HG03060 (cell line): Measurements from ENCODE around the gene DENND1A.
"Not testable (repeated sequence)": the region's sequence is repeated elsewhere in the genome, so short reads cannot be mapped to it uniquely, and the experiment has no call there.

Source experiments
- ATAC-seq: cut with Tn5 transposase; IDR thresholded peaks from one replicate; pipeline ENCODE4 v1.9.1; 2021; ENCODE audit warnings: low read depth, moderate number of reproducible peaks; ENCODE audit not compliant: unreplicated experiment

DENND1A gene

DNA sequence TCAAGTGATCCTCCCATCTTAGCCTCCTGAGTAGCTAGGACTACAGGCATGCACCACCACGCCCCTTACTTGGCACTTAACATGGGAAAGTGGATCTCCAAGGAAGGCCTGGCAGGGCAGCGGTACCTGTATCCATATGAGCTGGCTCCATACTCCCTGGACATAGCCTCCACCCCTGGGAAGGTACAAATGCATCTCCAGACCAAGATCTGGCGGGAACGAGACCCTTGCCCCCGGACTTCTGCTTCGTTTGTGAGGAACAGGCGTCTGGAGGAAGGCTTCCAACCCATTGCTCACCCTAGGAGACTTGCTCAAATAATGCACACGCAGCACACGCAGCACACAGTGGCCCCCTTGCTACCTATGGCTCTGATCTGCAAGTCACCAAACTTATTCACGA lies 518.7 kb downstream of the DENND1A start:
- ATAC-seq = no peak

DNA sequence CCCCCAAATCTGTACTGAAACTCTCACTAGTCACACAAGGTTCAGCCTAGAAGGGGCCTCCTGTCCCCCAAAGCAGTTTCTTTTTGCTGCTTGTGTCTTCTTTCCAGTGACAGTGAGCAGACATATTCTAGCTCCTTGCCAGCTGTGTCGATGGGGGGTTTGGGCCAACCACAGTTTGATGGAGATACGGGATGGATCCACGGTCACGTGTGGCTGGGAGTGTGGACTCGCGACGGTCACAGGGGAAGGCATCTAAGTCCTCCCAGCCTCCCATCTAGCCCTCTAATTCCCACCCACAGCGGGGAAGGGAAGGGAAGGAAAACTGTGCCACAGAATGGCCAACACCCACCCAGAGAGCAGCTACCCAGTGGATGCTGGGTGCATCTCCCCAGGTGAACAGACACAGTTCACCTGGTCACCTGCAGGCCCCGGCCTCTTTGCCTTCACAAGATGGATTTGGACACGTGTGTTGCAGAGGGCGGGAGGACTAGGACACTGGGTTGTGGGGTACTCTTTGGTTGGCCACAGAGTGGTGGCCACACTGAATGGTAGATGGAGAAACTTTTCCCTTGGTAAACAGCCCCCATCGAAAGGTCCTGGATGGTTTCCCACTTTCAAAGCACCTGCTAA lies 519.5 kb downstream of the DENND1A start:
- no peak for ATAC-seq

DNA sequence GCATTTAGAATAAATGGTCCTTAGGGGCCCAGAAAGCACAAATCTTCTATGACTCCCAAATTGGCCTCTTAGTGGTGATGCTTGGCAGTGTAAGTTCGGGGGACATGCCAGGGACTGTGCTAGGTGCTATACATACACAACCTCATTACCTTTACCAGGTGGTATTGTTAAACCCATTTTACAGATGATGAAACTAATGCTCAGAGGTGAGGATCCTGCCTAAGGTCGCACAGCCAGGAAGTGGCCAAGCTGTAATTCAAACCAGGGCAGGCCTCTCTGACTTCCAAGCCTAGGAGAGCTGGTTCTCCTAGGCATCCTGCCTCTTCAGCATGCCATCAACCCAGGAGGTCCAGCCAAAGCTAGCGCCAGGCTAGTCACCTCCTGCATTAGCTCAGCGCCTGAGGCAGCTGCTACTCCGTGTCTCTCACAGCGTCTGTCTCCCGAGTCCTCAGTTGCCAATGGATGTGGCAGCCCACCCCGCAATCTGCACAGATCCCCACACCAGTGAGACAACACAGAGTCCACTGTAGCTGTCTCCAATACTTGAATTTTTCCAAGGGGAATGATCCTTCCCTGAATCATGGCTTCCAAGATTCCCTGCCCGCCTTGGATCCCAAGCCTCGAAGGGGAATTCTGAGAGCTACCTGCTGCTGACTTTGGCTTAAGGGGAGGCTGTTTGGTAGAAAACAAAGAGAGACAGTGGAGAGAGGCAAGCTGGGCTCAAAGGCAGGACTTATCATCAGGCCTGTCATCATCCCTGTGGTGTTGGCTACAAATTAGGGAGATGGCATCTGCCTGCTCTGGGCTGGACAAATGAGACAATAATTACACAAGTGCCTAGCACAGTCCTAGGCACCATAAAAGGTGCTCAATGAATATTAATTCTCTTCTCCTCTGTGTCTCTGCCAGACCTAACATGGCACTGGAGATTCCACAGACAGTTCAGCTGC lies 521.3 kb downstream of the DENND1A start:
- ATAC-seq = no peak

DNA sequence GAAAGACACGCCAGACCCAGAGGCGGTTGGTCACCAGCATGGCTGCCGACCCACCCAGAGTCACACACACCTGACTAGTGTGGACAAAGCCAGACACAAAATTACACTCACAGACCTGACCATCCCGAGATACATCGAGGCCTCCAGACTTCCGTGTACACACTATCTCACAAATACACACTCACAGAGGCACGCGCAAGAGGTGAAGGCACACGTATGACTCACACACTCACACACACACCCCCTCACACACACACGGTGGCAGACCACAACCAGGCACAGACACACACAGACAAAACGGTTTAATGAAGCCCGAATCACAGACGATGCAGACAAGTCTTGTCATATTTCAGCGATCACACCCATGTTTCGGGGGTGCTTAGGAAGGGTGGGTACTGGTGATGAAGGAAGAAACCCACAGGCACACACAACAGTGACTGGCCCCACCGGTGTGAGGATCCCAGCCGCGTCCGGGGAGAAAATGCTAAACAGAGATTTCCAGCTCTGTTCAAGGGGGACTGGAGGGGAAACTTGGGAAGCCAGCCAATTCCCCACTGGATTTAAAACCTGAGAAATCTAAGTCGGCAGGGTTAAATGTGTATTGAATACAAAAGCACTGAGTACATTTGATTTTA lies 522.6 kb downstream of the DENND1A start:
- ATAC-seq = no peak

DNA sequence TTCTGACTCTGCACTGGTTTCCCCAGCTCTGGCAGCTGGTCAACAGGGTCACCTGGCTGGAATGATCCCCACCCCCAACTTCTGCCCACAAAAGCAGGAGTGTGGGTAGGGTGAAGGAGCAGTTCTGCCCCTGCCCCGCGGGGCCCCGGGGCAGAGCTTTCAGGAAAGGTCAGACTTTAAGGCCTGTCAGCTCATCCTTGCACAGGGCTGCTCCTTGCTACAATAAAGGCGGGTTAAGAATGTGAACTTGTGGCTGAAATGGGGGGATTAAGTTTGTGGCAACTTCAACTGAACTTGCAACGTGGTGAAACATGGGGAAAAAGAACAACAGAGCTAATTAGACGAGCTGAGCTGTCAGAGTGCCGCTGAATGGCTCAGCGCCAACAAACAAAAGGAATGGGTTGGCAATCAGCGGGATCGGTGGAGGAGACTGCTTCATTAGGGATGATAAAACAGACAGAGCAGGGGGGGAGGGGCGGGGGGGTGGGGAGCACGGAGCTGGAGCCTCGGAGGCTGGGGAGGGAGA lies 523.2 kb downstream of the DENND1A start:
- ATAC-seq = no peak

DNA sequence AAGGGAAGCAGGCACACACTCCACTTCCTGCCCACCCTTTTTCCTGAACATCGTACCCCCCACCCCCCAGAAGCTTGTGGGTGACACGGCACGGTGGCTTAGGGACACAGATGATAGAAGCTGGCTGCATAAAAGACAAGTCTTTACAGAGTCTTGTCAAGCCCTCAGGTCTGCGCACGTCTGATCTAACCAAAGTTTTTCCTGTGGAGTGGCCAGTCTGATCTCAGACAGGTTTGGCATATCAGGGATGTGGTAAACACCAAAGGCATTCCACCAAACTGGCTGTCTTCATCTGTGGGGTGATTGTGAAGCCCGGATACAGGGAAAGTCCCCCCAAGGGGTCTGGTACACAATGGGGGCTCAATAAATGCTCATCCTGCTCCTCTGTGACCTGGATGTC lies 523.9 kb downstream of the DENND1A start:
- ATAC-seq = no peak

DNA sequence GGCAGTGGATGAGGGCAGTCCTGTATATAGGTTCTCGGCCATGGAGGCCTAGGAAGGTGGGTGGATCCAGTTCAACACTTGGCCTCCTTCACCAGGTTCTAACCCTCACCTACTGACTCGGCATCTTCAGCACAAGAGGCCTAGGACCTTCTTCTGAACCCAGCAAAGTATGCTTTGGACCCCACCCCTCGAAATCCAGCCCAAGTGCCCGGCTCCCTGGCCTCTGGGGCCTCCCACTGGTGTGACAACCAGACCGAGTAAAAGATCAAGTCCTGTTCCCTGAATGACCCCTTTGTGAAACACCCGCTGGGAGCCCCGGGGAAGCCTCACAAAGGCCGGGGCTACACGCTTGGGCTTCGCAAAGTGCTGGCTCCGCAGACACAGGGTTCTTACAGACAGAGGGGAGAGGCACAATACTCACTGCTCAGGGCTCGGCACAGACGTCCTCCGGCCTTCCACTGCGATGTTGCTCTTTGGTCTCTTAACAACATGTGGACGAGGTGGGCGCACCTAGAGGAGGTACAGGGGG lies 526.9 kb downstream of the DENND1A start:
- ATAC-seq = no peak

DNA sequence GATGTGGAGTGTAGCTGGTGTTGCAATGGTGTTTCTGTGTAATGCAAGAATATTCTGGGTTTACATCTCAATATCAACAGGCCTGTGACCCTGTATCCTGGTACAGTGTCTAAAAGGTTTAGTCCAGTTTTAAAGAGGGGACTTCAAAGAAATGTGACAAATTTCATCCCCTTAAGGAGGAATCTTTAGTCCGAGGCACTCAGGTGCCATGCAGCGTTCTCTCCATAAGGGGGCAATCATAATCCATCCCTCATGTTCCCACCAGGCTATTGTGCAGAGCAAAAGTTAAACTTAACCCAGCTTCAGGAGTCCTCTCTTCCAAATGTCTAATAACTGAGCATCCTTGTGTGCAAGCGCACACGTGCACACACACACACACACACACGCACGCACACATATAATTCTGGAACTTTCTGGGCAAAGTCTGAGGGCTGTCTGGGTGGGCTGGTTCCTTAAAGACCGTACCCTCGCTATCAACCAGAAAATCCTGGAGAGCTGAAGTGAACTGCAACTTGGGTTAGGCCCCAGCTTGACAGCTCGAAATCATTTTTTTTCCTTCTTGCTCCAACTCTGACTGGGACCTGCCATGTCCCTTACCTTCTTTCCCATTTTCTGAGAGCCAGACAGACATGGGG lies 527.9 kb downstream of the DENND1A start:
- ATAC-seq = no peak

DNA sequence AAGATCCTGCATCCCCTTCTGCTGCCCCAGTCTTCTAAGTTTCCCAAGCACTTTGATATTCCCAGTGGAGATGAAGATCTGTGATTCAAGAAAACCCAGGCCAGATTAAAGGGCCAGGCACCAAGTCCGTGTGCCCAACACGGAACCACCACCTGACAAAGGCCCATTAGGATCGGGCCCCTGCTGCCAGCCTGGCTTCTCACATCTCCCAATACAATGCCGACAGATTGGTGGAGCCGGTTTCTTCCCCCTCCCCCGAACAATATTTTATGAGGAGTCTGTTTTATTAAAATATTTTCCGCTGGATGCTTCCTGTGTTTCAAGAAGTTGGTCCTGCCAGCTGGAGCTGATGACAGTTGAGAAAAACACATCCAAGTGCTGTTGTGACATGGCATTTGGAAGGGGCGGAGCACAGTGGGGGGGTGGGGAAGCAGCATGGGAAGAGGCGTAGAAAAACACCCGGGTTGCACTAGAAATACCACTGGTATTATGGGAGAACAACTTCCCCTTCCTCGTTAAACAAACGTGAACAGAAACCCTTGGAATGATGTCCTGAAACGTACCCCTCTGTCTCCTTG lies 528.9 kb downstream of the DENND1A start:
- no peak for ATAC-seq

DNA sequence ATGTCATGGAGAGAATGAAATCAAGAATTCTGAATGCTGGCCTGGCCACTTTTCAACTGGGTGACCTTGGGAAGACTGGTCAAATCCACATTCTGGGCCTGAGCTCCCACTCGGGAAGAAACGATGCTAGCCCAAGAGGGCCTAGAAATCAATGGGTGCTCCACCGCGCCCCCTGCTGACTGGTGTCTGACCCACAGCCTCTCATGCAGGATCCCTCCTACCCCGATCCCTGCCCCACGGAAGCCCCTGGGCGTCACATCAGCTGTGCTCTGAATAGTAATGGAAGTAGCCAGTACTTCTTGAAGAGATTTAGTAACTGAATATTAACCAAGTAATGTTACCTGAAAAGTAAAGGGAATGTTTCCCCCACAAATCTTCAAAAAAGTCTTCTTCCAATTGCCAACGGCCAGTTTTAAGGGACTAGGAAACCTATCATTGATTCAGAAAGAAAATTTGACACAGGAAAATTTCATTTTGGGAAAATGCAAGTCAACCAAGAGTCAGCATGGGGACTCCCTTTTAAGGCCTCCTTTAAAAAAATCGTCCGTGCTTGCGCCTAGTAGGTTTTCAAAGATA lies 530.0 kb downstream of the DENND1A start:
- no peak for ATAC-seq

DNA sequence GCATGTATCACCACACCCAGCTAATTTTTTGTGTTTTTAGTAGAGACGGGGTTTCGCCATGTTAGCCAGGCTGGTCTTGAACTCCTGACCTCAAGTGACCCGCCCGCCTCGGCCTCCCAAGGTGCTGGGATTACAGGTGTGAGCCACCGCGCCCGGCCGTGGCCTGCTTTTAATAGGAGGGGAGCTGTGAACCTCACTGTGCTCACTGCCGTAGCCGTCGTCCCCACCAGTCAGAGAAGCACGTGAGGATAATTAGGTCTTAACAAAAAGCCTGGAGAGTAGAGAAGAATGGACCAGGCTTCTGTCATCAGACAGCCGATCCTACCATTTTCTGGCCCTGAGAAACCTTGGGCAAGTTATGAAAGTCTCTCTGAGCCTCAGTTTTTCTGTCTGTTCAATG lies 531.0 kb downstream of the DENND1A start:
- ATAC-seq = not testable (repeated sequence)

DNA sequence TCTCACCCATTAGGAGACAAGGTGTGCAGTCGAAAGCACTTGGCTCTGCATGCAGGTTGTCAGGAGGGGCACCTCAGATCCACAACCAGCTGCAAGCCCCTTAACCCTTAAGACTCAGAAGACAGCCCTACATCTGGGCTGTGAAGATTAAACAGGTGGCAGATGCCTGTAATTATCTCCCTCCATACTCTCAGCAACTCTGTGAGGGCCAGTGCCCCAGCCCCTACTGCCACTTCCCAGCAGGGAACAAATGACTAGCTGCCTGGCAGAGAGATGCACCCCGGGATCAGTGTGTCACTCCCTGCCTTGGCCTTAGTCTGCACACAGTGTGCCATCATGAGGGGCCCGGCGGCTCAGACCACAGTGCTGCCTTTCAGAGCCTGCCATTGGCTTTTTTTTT lies 532.0 kb downstream of the DENND1A start:
- no peak for ATAC-seq

DNA sequence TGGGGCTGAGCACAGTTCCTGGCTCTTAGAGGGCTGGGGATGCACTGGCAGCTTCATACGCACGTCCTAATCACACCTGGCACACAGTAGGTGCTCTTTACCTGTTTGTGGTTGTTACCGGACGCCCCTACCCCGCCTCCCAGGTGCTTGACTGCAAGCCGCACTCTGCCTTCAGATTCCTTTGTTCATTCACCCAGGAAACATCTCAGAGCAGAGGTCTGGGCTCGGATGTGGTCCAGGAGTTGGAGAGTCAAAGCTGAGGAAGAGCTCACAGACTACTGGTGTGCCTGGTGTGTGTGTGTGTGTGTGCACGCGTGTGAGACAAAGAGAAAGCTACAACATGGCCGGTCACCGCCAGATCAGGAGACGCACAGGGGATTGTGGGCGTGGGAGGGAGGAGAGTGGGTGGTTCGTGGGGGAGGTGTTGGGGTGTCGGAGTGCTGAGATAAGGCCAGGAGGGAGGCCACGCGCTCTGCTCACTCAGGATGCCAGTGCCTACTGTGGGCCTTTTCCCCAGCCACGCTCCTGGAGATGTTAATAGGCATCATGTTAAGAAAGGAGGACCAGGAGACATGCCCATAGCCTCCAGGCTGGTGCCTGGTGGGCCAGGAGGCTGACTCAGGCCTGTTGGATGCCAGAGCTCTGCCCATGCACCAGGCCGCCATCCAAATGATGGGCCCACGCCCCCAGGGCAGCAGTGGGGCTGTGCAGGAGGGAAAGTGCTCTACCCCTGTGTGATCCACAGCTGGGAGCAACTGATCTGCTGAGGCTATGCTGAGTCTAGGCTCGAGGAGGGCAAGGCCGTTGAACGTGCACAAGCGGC lies 534.0 kb downstream of the DENND1A start:
- no peak for ATAC-seq

DNA sequence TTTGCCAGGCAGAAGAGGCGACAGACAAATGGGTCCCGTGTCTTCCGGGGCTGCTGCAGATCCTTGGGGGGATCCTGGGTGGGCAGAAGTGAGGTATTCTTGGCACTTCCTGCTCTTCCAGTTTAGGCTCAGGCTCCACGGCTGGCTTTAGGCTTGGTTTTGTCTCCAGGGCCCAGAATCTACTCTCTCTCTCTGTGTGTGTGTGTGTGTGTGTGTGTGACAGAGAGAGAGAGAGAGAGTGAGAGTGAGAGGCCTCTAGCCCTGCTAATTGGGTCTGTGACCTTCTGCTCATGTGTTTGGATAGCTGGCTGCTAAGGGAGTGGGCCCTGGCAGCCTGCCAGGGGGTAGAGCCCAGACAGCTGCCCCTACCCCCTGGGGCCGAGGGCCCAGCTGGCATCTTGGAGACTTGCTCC lies 534.6 kb downstream of the DENND1A start:
- ATAC-seq = no peak

DNA sequence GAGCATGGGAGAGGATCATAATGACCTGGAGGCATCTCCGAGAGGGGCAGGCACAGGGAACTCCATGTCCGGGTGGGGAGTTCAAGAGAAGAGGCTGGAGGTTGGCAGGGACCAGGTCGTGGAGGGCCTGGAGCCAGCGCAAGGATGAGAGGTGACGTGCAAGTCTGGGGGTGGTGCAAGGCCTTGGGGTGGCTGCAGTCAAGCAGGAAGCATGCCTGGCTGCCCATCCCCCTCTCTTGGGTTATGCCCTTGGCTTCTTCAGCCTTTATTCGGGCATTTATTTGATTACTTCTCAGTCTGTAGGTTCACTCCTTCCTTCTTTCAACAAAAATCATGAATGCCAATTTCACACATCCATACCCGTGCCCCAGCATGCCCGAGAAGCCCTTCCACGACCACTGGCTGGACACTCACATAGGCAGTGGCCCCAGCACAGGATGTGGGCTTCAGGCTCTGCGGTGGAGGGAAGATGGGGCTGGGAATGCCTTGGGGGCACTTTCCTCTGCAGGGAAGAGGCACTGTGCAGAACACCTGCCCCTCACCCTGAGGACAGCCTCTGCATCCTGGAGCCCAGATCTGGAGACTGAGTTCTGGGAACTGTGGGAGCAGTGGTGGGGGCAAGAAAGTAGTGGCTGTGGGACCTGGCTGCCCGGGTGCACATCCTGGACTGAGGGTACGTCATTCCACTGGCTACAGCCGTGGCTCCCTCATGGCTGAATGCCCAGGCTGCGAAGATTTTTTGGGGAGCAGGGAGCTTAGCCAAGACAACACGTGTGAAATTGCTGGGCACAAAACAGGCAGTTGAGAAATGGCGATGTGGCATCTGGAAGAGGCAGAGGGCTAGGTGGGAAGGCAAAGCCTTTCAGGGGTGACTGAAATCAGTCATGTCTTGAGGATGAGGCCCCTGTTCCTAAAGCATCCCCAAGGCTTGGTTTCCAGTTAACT lies 535.4 kb downstream of the DENND1A start:
- ATAC-seq = no peak

DNA sequence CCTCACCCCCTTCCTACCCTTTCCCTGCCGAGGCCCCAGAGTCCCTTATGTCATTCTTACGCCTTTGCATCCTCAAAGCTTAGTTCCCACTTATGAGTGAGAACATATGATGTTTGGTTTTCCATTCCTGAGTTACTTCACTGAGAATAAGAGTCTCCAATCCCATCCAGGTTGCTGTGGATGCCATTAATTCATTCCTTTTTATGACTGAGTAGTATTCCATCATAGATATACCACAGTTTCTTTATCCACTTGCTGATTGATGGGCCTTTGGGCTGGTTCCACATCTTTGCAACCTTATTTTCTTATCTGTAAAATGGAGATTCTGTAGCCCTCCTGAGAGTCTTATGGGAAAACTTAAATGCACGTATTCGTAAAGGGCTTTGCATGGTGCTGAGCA lies 537.1 kb downstream of the DENND1A start:
- ATAC-seq = no peak

DNA sequence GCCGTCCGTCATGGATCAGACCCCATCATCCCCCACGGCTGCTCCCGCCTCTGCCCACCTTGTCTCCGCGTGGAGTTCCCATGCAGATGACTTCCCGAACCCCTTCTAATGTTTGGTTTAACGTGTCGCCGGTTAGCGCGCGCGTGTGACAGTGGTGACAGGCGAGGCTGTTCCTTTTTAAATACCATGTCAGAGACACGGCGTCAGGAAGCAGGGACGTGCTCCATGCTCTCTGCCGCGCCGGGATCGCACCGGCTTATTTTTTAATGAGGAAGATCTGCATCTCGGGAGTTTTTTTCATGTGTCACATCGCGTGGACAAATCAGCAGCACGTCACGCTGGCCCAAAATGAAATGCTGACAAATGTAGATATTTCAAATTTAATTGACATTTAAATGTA lies 538.0 kb downstream of the DENND1A start:
- ATAC-seq = no peak

DNA sequence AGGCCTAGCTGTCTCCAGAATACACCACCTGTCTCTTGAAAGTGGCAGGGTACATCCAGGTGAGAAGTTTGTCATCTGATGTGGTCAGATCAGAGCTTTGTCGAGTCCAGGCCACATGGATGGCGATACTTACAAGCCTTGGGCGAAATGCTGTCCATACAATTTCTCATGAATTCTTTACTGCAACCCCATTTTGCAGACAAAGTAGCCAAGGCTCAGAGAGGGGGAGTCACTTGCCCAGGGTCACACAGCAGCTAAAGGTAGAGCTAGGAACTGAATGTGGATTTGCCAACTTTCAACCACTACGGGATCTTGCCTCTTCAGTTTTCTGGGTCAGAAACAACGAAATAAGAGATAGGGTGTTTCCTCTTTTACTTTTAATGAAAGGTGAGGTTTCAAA lies 538.7 kb downstream of the DENND1A start:
- no peak for ATAC-seq
